ENCODE data around the gene ACAA1. TPM values are rescaled to one million over a fixed set of nuclear protein-coding genes. Genes with fewer than 3 reads are reported as not detected.

ACAA1 gene
- total and polyA plus RNA-seq, 2 donors (not counting 1 experiment from before 2014, with no cell fraction given), result 98.4 to 143 TPM

- Mint-ChIP-seq H3K4me1 (peaks cover 6% of the 10 kb centered on the region), H3K4me3 (no peak overlapping the region), H3K27ac (no peak overlapping the region), H3K27me3 (peaks cover 5% of the 10 kb centered on the region), H3K9me3 (ENCODE audit: insufficient read depth) (peaks cover 4% of the 10 kb centered on the region)
- intact Hi-C loops (cut with micrococcal nuclease), result no loop called here
- DNase-seq, result no peak
- Histone ChIP-seq H3K4me2 (replicated peaks; ENCODE audit: low read depth, low read length, poor library complexity, severe bottlenecking) (no peak overlapping the region), H3K79me2 (ENCODE audit: control insufficient read depth, insufficient read depth, low read length) (no peaks in the 10 kb centered on the region), H2AFZ (ENCODE audit: insufficient read depth, low read depth, low read length, poor library complexity, severe bottlenecking) (no peak overlapping the region), H3K9me3 (ENCODE audit: control extremely low read depth in 1 of 3, control insufficient read depth in 2 of 3, insufficient read depth in 1 of 3, low read length in 2 of 3) (peaks cover 4 to 12% (median 5%) of the 10 kb centered on the region in 3 donors), H3K36me3 (replicated peaks in 1 of 2; ENCODE audit: control extremely low read depth in 1 of 2, control insufficient read depth in 1 of 2, extremely low read depth in 1 of 2, insufficient read depth in 2 of 2, low read length in 1 of 2) (no peaks in the 10 kb centered on the region), H3K4me3 (ENCODE audit: control extremely low read depth in 1 of 5, extremely low read depth in 1 of 5, insufficient read depth in 1 of 5, low read depth in 2 of 5, low read length in 4 of 5) (no peak overlapping the region), H3K27ac (ENCODE audit: low read length in 2 of 2) (no peak overlapping the region), H3K9ac (ENCODE audit: low read length) (no peak overlapping the region), H3K27me3 (replicated peaks in 1 of 4; ENCODE audit: control extremely low read depth in 1 of 4, control insufficient read depth in 3 of 4, insufficient read depth in 4 of 4, low read length in 3 of 4) (peaks cover 0 to 10% (median 0%) of the 10 kb centered on the region in 4 experiments), H4K20me1 (ENCODE audit: control insufficient read depth, insufficient read depth, low read length, poor library complexity, severe bottlenecking) (no peaks in the 10 kb centered on the region), H3K4me1 (ENCODE audit: control insufficient read depth in 2 of 2, insufficient read depth in 2 of 2, low read length in 2 of 2) (peaks cover 3 to 4% of the 10 kb centered on the region in 2 donors)
- WGBS (ENCODE audit: insufficient coverage), result 88% methylated on average over 13 of the region's 17 CpGs
- CTCF ChIA-PET, result no interaction called here
- POLR2A ChIA-PET, result no interaction called here
- no peak for TF ChIP-seq CTCF (IDR thresholded peaks at IDR 0.05)
- TF ChIP-seq EZH2 (IDR thresholded peaks at IDR 0.05; ENCODE audit: borderline replicate concordance, insufficient read depth, low read depth, low read length, poor library complexity, severe bottlenecking), result no peak
- no peak for ATAC-seq (ENCODE audit: low read depth)
These were observed 27.2 kb downstream of the ACAA1 start for GRCh38 chr3:38109580-38110313.

Measured in B cell (primary cell).